Testis (tissue), 3 donors: ENCODE data around the gene GSK3A. TPM values are rescaled to one million over a fixed set of nuclear protein-coding genes. Genes with fewer than 3 reads are reported as not detected.

ENCODE experiments used
- DNase-seq: peaks from one replicate; pipeline ENCODE4 v3.0.0-alpha.2; 2019
- H3K27ac ChIP-seq, 2 donors: fragments of 200-600 bp; sonication (generic); one replicate each; pipeline ENCODE4 v1.5.1; 2019
- H3K27me3 ChIP-seq: fragments of 200-600 bp; sonication (generic); one replicate; pipeline ENCODE4 v1.5.1; 2019
- H3K36me3 ChIP-seq: fragments of 200-600 bp; sonication (generic); one replicate; pipeline ENCODE4 v1.5.1; 2017; ENCODE audit warnings: low read depth; ENCODE audit errors: missing control alignments
- H3K4me1 ChIP-seq: fragments of 200-600 bp; sonication (generic); one replicate; pipeline ENCODE4 v1.5.1; 2019
- H3K4me3 ChIP-seq, 2 donors: fragments of 200-600 bp; sonication (generic); one replicate each; pipeline ENCODE4 v1.5.1; 2017 to 2019
- H3K9me3 ChIP-seq: fragments of 200-600 bp; sonication (generic); one replicate; pipeline ENCODE4 v1.5.1; 2017
- CTCF ChIP-seq, 3 experiments: fragments of 450-650 bp in 2 of 3; fragments of 200-600 bp in 1 of 3; sonication (generic) in 1 of 3; IDR thresholded peaks; one replicate each; pipeline ENCODE4 v1.5.1; 2016 to 2019; ENCODE audit warnings: antibody characterized with exemption in 3 of 3, mild to moderate bottlenecking in 2 of 3, moderate library complexity in 1 of 3
- POLR2A ChIP-seq: fragments of 450-650 bp; IDR thresholded peaks from one replicate; pipeline ENCODE4 v1.6.1; 2017; ENCODE audit warnings: antibody characterized with exemption, mild to moderate bottlenecking, moderate library complexity
- WGBS, 2 donors: methylation state at CpG; one replicate each; pipeline ENCODE4 v1.1.5; 2018; 5-methylcytosine and 5-hydroxymethylcytosine counted together
- intact Hi-C: fragments of 100-400 bp; cut with DNase I; formaldehyde crosslinking; loops from one replicate; pipeline ENCODE4 v1.15.1; 2023; ENCODE audit warnings: low total_unique reads
- polyA plus RNA-seq: library from polyadenylated mRNA; stranded (reverse); fragments of 350-450 nt; fragmentation: Illumina TruSeq; extraction: RNeasy Lipid Tissue Mini Kit (QIAGEN cat#74804); gene quantifications from one replicate; pipeline ENCODE4 v1.2.3, GENCODE V29; 2014; ENCODE audit warnings: low read depth, low replicate concordance; ENCODE audit not compliant: insufficient read depth
- total RNA-seq, 2 donors: library from RNA; depleted of rRNA; stranded (reverse); fragments of >200 nt; gene quantifications; one replicate each; pipeline ENCODE4 v1.2.3, GENCODE V29; 2016

The GSK3A gene
- total and polyA plus RNA-seq, 3 donors from 2014 or later = 54.3 to 98.1 (median 64.3) TPM

- no peak for DNase-seq
- no peak overlapping the region for H3K4me3 ChIP-seq
- intact Hi-C loops = no loop called here
- H3K9me3 ChIP-seq = no peaks in the 10 kb centered on the region
- TF ChIP-seq POLR2A (no peak), CTCF (IDR thresholded peaks at IDR 0.05) (no peak)
- H3K27me3 ChIP-seq = no peaks in the 10 kb centered on the region
- no peak overlapping the region for H3K27ac ChIP-seq
- no peaks in the 10 kb centered on the region for H3K36me3 ChIP-seq
- H3K4me1 ChIP-seq = peaks cover 4% of the 10 kb centered on the region
- WGBS, 2 donors = 60 to 61% methylated on average over 6 of the region's 7 CpGs
These were observed 9.3 kb downstream of the GSK3A start for GRCh38 chr19:42233106-42233505.

GRCh38 chr19:42232435-42232834 lies 10.0 kb downstream of the GSK3A start:
- Histone ChIP-seq H3K4me1 (peaks cover 4% of the 10 kb centered on the region), H3K27ac (no peak overlapping the region), H3K9me3 (no peaks in the 10 kb centered on the region), H3K27me3 (no peaks in the 10 kb centered on the region), H3K36me3 (no peaks in the 10 kb centered on the region), H3K4me3 (no peak overlapping the region)
- intact Hi-C loops = no loop called here
- TF ChIP-seq CTCF (IDR thresholded peaks at IDR 0.05) = no peak
- no peak for TF ChIP-seq POLR2A
- no peak for DNase-seq
- 93 to 97% methylated on average over 9 to 10 of the region's 10 CpGs for WGBS, 2 donors

GRCh38 chr19:42230571-42230970 lies 11.8 kb downstream of the GSK3A start:
- DNase-seq = no peak
- H3K36me3 ChIP-seq = no peaks in the 10 kb centered on the region
- H3K4me1 ChIP-seq = peaks cover 4% of the 10 kb centered on the region
- 68 to 78% methylated on average over 4 of the region's 4 CpGs for WGBS, 2 donors
- no peaks in the 10 kb centered on the region for H3K9me3 ChIP-seq
- H3K27ac ChIP-seq = no peak overlapping the region
- TF ChIP-seq POLR2A (no peak), CTCF (IDR thresholded peaks at IDR 0.05) (no peak)
- no peaks in the 10 kb centered on the region for H3K27me3 ChIP-seq
- intact Hi-C loops = no loop called here
- H3K4me3 ChIP-seq = no peak overlapping the region

- H3K27ac ChIP-seq = no peak overlapping the region
- peaks cover 4% of the 10 kb centered on the region for H3K4me1 ChIP-seq
- no peak for DNase-seq
- intact Hi-C loops = no loop called here
- H3K27me3 ChIP-seq = no peaks in the 10 kb centered on the region
- WGBS, 2 donors = 50 to 55% methylated on average over 6 to 8 of the region's 8 CpGs
- H3K4me3 ChIP-seq = no peak overlapping the region
- TF ChIP-seq CTCF (IDR thresholded peaks at IDR 0.05) (no peak), POLR2A (no peak)
- no peaks in the 10 kb centered on the region for H3K9me3 ChIP-seq
- no peaks in the 10 kb centered on the region for H3K36me3 ChIP-seq
These were observed 12.5 kb downstream of the GSK3A start for GRCh38 chr19:42229855-42230351.

- no peak for DNase-seq
- 70 to 74% methylated on average over 4 of the region's 4 CpGs for WGBS, 2 donors
- TF ChIP-seq CTCF (IDR thresholded peaks at IDR 0.05) (no peak), POLR2A (no peak)
- Histone ChIP-seq H3K9me3 (no peaks in the 10 kb centered on the region), H3K4me1 (peaks cover 4% of the 10 kb centered on the region), H3K4me3 (no peak overlapping the region), H3K27ac (no peak overlapping the region), H3K36me3 (no peaks in the 10 kb centered on the region), H3K27me3 (no peaks in the 10 kb centered on the region)
- intact Hi-C loops = no loop called here
These were observed 13.0 kb downstream of the GSK3A start for GRCh38 chr19:42229301-42229854.
